Motor neuron (in vitro differentiated cells): ENCODE measurements around the gene DCDC2. TPM values are rescaled to one million over a fixed set of nuclear protein-coding genes. Genes with fewer than 3 reads are reported as not detected.
"Not testable (repeated sequence)": the region's sequence is repeated elsewhere in the genome, so short reads cannot be mapped to it uniquely, and the experiment has no call there.

ENCODE experiments used
- ATAC-seq, 8 experiments: fragments of 200-7000 bp; cut with Tn5 transposase; replicated peaks in 6 of 8; 2 replicates each; pipeline ENCODE4 v1.8.0; 2021; ENCODE audit warnings: mild to moderate bottlenecking in 8 of 8, moderate library complexity in 8 of 8
- H3K27ac ChIP-seq, 2 donors: fragments of 250-450 bp; sonication (Bioruptor Pico); 2 replicates each; pipeline ENCODE4 v1.9.0; 2021; ENCODE audit warnings: antibody characterized with exemption in 2 of 2, mild to moderate bottlenecking in 2 of 2, moderate library complexity in 1 of 2
- H3K4me1 ChIP-seq, 2 donors: fragments of 250-450 bp; sonication (Bioruptor Pico); replicated peaks in 1 of 2; 2 replicates each; pipeline ENCODE4 v1.6.1; 2021; ENCODE audit warnings: antibody characterized with exemption in 2 of 2, mild to moderate bottlenecking in 2 of 2, moderate library complexity in 1 of 2
- H3K4me3 ChIP-seq, 5 donors: fragments of 250-450 bp; sonication (Bioruptor Pico); 2 replicates each; pipeline ENCODE4 v1.9.0; 2021; ENCODE audit warnings: antibody characterized with exemption in 5 of 5, mild to moderate bottlenecking in 5 of 5, moderate library complexity in 4 of 5
- WGBS, 10 experiments: fragments of 450-650 bp; shearing (Covaris generic); methylation state at CpG; one replicate each; pipeline ENCODE4 v1.0.0; 2022; 5-methylcytosine and 5-hydroxymethylcytosine counted together
- in situ Hi-C, 9 experiments: fragments of 400-800 bp; cut with MboI; loops; one replicate each; pipeline ENCODE4 v1.15.0; 2021; ENCODE audit warnings: low sequenced_read_pairs in 9 of 9, low pct_unique_long_range_greater_than_20kb in 2 of 9; ENCODE audit not compliant: unreplicated experiment in 9 of 9
- total RNA-seq, 8 experiments: library from RNA; unstranded; fragments of 300-600 nt; gene quantifications; 2 replicates each; pipeline versions ENCODE4 v1.2.3 to v1.2.4, GENCODE V29; 2022

Gene DCDC2
- total RNA-seq, 8 experiments from 2014 or later: 0.21 to 13.3 (median 0.90) TPM

DNA sequence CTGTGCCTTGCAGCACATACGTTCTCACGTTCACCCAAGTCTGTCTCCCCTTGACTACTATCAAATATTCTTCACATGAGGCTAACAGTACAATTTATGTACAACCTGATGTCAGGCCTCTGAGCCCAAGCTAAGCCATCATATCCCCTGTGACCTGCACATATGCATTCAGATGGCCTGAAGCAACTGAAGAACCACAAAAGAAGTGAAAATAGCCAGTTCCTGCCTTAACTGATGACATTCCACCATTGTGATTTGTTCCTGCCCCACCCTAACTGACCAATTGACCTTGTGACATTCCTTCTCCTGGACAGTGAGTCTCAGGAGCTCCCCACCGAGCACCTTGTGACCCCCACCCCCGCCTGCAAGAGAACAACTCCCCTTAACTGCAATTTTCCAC is 46.1 kb downstream of the DCDC2 start:
- ATAC-seq, H3K4me3 ChIP-seq, H3K27ac ChIP-seq, H3K4me1 ChIP-seq, in situ Hi-C loops: not testable (repeated sequence)
- whole genome bisulfite sequencing, 10 experiments: 29 to 100% (median 88%) methylated on average over 2 to 4 of the region's 4 CpGs; no CpG with 5 or more reads in 5 of the 10 experiments

- Histone ChIP-seq H3K4me1 (peaks cover 0 to 6% of the 10 kb centered on the region in 2 donors), H3K27ac (no peak overlapping the region), H3K4me3 (no peak overlapping the region)
- 0 to 100% (median 10%) methylated on average over 1 of the region's 1 CpG; no CpG with 5 or more reads in 6 of the 10 experiments for WGBS, 10 experiments
- peak in 5 of 8 experiments; percentile 12 to 72 (median 31) for ATAC-seq
- in situ Hi-C loops: no loop called here
Measured at GRCh38 chr6:24307881-24308280, 50.0 kb downstream of the DCDC2 start.

GRCh38 chr6:24306936-24307335 is 50.9 kb downstream of the DCDC2 start:
- no peak for ATAC-seq
- WGBS, 10 experiments: 0 to 100% (median 50%) methylated on average over 1 of the region's 1 CpG; no CpG with 5 or more reads in 3 of the 10 experiments
- Histone ChIP-seq H3K27ac (no peak overlapping the region), H3K4me1 (peaks cover 0 to 6% of the 10 kb centered on the region in 2 donors), H3K4me3 (no peak overlapping the region)
- in situ Hi-C loops: no loop called here

GRCh38 chr6:24306038-24306437 is 51.8 kb downstream of the DCDC2 start:
- WGBS, 10 experiments: 47 to 100% (median 83%) methylated on average over 1 to 4 of the region's 4 CpGs; no CpG with 5 or more reads in 1 of the 10 experiments
- no peak for ATAC-seq
- Histone ChIP-seq H3K4me3 (no peak overlapping the region), H3K27ac (no peak overlapping the region), H3K4me1 (peaks cover 0 to 6% of the 10 kb centered on the region in 2 donors)
- in situ Hi-C loops: no loop called here

DNA sequence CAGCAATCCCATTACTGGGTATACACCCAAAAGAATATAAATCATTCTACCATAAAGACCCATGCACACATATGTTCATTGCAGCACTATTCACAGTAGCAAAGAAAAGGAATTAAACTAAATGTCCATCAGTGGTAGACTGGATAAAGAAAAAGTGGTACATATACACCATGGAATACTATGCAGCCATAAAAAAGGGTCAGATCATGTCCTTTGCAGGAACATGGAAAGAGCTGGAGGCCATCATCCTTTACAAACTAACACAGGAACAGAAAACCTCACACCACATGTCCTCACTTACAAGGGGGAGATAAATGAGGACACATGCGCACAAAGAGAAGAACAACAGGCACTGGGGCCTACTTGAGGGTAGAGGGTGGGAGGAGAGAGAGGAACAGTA is 60.9 kb downstream of the DCDC2 start:
- ATAC-seq: no peak
- in situ Hi-C loops: loop anchor here in 2 of 9 experiments (25.0 kb wide), 1 partner anchor 90 kb away; no protein-coding TSS in a partner anchor
- H3K4me3 ChIP-seq: no peak overlapping the region
- no peak overlapping the region for H3K27ac ChIP-seq
- 80 to 100% (median 100%) methylated on average over 1 of the region's 1 CpG; no CpG with 5 or more reads in 4 of the 10 experiments for WGBS, 10 experiments
- H3K4me1 ChIP-seq: no peaks in the 10 kb centered on the region

- not testable (repeated sequence) for ATAC-seq, H3K4me3 ChIP-seq, H3K4me1 ChIP-seq, H3K27ac ChIP-seq
- in situ Hi-C loops: loop anchor here in 2 of 9 experiments (25.0 kb wide), 1 partner anchor 93 kb away; no protein-coding TSS in a partner anchor
- 0 to 100% (median 92%) methylated on average over 1 to 2 of the region's 2 CpGs; no CpG with 5 or more reads in 1 of the 10 experiments for WGBS, 10 experiments
Measured at GRCh38 chr6:24293852-24294251, 64.0 kb downstream of the DCDC2 start.

DNA sequence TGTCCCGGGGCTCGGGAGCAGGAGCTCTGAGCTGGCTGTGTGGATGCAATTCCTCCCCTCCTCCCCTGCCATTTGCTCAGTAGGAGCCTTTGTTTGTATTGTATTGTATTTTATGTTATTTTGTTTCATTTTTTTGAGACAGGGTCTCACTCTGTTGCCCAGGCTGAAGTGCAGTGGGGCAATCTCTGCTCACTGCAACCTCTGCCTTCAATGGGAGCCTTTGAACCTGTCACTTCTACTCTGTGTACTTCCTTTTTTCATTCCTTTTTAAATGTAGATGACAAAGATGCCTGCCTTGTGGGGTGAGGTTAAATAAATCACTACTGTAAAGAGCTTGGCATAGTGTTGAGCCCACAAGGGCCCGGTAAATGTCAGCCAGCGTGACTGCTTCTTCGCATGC is 70.6 kb downstream of the DCDC2 start:
- no peak overlapping the region for H3K4me3 ChIP-seq
- H3K4me1 ChIP-seq: peaks cover 4 to 7% of the 10 kb centered on the region in 2 donors
- no peak overlapping the region for H3K27ac ChIP-seq
- 64 to 100% (median 89%) methylated on average over 1 to 5 of the region's 5 CpGs; no CpG with 5 or more reads in 4 of the 10 experiments for WGBS, 10 experiments
- no peak for ATAC-seq
- in situ Hi-C loops: loop anchor here in 3 of 9 experiments (10.0 to 25.0 kb wide), 2 partner anchors 98 to 100 kb away; no protein-coding TSS in a partner anchor

GRCh38 chr6:24284006-24284405 is 73.9 kb downstream of the DCDC2 start:
- 67 to 100% (median 82%) methylated on average over 2 to 6 of the region's 10 CpGs; no CpG with 5 or more reads in 2 of the 10 experiments for WGBS, 10 experiments
- no peak overlapping the region for H3K4me3 ChIP-seq
- H3K27ac ChIP-seq: no peak overlapping the region
- in situ Hi-C loops: loop anchor here in 3 of 9 experiments (10.0 to 25.0 kb wide), 2 partner anchors 101 to 103 kb away; no protein-coding TSS in a partner anchor
- peaks cover 4 to 7% of the 10 kb centered on the region in 2 donors for H3K4me1 ChIP-seq
- no peak for ATAC-seq

DNA sequence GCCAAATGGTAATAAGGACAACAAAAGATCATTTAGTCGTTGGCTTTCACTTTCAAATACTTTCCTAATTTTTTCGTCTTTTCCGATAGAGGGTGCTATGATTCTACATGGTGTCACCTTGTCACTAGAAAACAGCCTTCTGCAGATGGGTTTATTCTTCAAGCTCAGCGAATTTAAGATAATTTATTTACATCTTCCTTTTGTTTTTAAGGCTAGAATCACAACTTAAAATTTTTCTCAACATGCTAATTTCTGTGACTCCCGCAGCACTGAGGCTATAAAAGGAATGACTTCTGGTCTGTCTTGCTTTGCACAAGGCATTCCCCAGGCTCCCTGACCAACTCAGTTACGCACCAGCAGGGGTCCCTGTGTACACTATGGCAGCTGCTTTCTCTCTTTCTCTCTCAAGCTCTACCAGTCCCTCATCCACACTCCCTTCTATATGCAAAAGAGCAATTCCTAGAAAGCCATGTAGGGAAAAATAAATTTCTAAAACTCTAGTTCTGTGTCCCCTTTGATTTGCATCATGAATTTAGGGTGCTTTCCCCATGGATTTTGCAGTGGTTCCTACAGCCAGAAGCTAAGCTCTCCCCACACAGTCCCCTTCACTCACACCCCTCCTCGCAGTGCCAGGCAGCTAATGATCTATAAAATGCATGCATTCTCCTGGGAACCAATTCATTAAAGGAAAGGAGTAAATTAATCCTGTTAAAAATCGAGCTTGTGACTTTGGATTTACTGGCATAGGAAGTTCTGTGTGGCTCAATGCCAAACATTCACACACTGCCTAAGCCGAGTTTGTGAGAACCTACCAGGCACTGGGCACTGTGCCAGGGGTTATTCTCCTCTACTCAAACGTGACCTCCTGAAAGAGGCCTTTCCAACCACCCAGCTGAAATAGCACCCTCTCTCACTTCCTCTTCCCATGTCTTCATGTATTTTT is 74.5 kb downstream of the DCDC2 start:
- ATAC-seq: peak; percentile 99 to 100 (median 99)
- peak overlapping the region; percentile 10 to 30 (median 18) for H3K4me3 ChIP-seq
- in situ Hi-C loops: loop anchor here in 3 of 9 experiments (10.0 to 25.0 kb wide), 2 partner anchors 101 to 104 kb away; no protein-coding TSS in a partner anchor

DNA sequence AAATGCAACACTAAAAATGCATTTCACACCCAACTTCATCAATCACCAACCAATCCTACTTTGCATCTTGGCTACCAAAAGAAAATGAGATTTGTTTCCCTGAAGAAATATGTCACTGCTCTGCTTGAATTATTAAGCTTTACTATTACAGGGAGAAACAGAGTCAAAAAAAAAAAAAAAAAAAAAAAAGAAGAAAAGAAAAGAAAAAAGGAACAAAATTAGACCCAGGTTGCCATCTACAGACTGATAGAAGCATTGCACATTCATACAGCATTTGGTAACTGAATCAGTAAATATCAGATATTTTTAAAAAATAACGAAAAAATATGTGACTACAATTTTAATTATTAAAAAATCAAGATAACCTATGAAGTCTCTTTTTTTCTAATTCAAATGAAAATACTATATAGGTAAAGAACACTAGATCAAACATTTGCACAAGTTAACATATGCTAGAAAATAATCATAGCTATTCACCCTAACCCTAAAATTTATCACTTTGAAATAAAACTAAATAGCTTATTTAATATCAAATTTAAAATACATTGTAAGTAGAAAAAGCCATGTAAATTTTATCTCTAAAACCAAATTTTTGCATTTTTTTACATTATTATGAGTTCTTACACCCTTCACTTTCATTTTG is 83.3 kb downstream of the DCDC2 start:
- H3K4me1 ChIP-seq: peaks cover 3 to 25% of the 10 kb centered on the region in 2 donors
- H3K27ac ChIP-seq: no peak overlapping the region
- 0 to 7% (median 0%) methylated on average over 1 of the region's 1 CpG; no CpG with 5 or more reads in 1 of the 10 experiments for WGBS, 10 experiments
- peak in 1 of 8 experiments; percentile 21 for ATAC-seq
- in situ Hi-C loops: loop anchor here in 3 of 9 experiments (10.0 to 25.0 kb wide), 3 partner anchors 113 to 212 kb away; no protein-coding TSS in a partner anchor
- no peak overlapping the region for H3K4me3 ChIP-seq

More for the DNA sequence above, 74.5 kb downstream of the DCDC2 start:
- 0 to 25% (median 8%) methylated on average over 4 to 10 of the region's 10 CpGs for WGBS, 10 experiments
- peaks cover 4 to 7% of the 10 kb centered on the region in 2 donors for H3K4me1 ChIP-seq
- no peak overlapping the region for H3K27ac ChIP-seq

- H3K4me1 ChIP-seq: peaks cover 3 to 26% of the 10 kb centered on the region in 2 donors
- H3K4me3 ChIP-seq: no peak overlapping the region
- ATAC-seq: peak in 6 of 8 experiments; percentile 48 to 91 (median 66)
- H3K27ac ChIP-seq: no peak overlapping the region
- WGBS, 10 experiments: 10 to 100% (median 72%) methylated on average over 1 to 7 of the region's 7 CpGs
- in situ Hi-C loops: loop anchor here in 3 of 9 experiments (10.0 to 25.0 kb wide), 2 partner anchors 208 to 211 kb away; no protein-coding TSS in a partner anchor
Measured at GRCh38 chr6:24273096-24273870, 84.6 kb downstream of the DCDC2 start.

DNA sequence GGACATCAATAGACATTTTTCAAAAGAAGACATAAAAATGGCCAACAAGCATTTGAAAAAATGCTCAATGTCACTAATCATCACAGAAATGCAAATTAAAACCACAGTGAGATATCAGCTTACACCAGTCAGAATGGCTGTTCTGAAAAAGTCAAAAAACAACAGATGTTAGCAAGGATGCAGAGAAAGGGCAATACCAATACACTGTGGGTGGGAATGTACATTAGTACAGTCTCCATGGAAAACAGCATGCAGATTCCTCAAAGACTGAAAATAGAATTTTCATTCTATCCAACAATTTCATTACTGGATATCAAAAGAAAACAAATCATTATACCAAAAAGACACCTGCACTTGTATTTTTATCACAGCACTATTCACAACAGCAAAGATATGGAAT is 85.3 kb downstream of the DCDC2 start:
- in situ Hi-C loops: loop anchor here in 3 of 9 experiments (10.0 to 25.0 kb wide), 2 partner anchors 208 to 210 kb away; no protein-coding TSS in a partner anchor
- Histone ChIP-seq H3K4me3 (no peak overlapping the region), H3K4me1 (peaks cover 3 to 26% of the 10 kb centered on the region in 2 donors), H3K27ac (no peak overlapping the region)
- ATAC-seq: peak in 3 of 8 experiments; percentile 24 to 71 (median 64)
